Prostate gland (tissue), 2 donors: Measurements from ENCODE around the gene FSTL5. TPM values are rescaled to one million over a fixed set of nuclear protein-coding genes. Genes with fewer than 3 reads are reported as not detected.
"Not testable (repeated sequence)": the region's sequence is repeated elsewhere in the genome, so short reads cannot be mapped to it uniquely, and the experiment has no call there.

ENCODE experiments used
- DNase-seq: peaks from one replicate; pipeline ENCODE4 v3.0.0-alpha.2; 2019; ENCODE audit warnings: low spot score
- H3K27ac ChIP-seq, 2 donors: fragments of 200-600 bp; sonication (generic); 2 replicates each; pipeline ENCODE4 v1.5.1; 2017 to 2019
- H3K27me3 ChIP-seq: fragments of 200-600 bp; sonication (generic); replicated peaks from 2 replicates; pipeline ENCODE4 v1.5.1; 2019; ENCODE audit not compliant: insufficient read depth
- H3K36me3 ChIP-seq, 2 donors: fragments of 200-600 bp; sonication (generic); 1 replicate in 1 of 2; 2 replicates in 1 of 2; pipeline versions ENCODE4 v1.5.1 to v1.8.1; 2017 to 2019
- H3K4me1 ChIP-seq: fragments of 200-600 bp; sonication (generic); replicated peaks from 2 replicates; pipeline ENCODE4 v1.5.1; 2019
- H3K4me3 ChIP-seq, 2 donors: fragments of 200-600 bp; sonication (generic); 2 replicates each; pipeline ENCODE4 v1.5.1; 2017 to 2019
- H3K9me3 ChIP-seq: fragments of 200-600 bp; sonication (generic); 2 replicates; pipeline ENCODE4 v1.5.1; 2017
- CTCF ChIP-seq, 4 experiments: fragments of 200-600 bp in 2 of 4; fragments of 450-650 bp in 2 of 4; sonication (generic) in 2 of 4; IDR thresholded peaks; 1 replicate in 3 of 4; 2 replicates in 1 of 4; pipeline ENCODE4 v1.5.1; 2016 to 2019; ENCODE audit warnings: antibody characterized with exemption in 4 of 4, mild to moderate bottlenecking in 2 of 4, moderate library complexity in 2 of 4
- POLR2A ChIP-seq: fragments of 450-650 bp; IDR thresholded peaks from one replicate; pipeline ENCODE4 v1.6.1; 2016; ENCODE audit warnings: antibody characterized with exemption, mild to moderate bottlenecking
- POLR2AphosphoS5 ChIP-seq: sonication (generic); formaldehyde crosslinking; IDR thresholded peaks from one replicate; pipeline ENCODE4 v1.6.1; 2017; ENCODE audit warnings: antibody characterized with exemption
- WGBS: methylation state at CpG from one replicate; pipeline ENCODE4 v1.1.5; 2018; 5-methylcytosine and 5-hydroxymethylcytosine counted together
- intact Hi-C: fragments of 100-400 bp; cut with DNase I; formaldehyde crosslinking; loops from one replicate; pipeline ENCODE4 v1.14.2; 2022
- total RNA-seq, 2 donors: library from RNA; depleted of rRNA; stranded (reverse); fragments of >200 nt; gene quantifications; one replicate each; pipeline ENCODE4 v1.1.0, GENCODE V29; 2016

Gene FSTL5
- total RNA-seq, 2 donors from 2014 or later = 0.45 TPM; not detected in 1

- WGBS = 91% methylated on average over 11 of the region's 13 CpGs
- no peak overlapping the region for H3K4me3 ChIP-seq
- no peak for TF ChIP-seq CTCF (IDR thresholded peaks at IDR 0.05)
- no peak for TF ChIP-seq POLR2A
- TF ChIP-seq POLR2AphosphoS5 = no peak
- no peak overlapping the region for H3K27ac ChIP-seq
- intact Hi-C loops = no loop called here
- no peaks in the 10 kb centered on the region for H3K9me3 ChIP-seq
- no peaks in the 10 kb centered on the region for H3K4me1 ChIP-seq
- H3K27me3 ChIP-seq = no peaks in the 10 kb centered on the region
- no peak for DNase-seq
- H3K36me3 ChIP-seq = no peaks in the 10 kb centered on the region
Measured at GRCh38 chr4:161791796-161792556, 371.8 kb downstream of the FSTL5 start.

GRCh38 chr4:161767116-161767515 is 396.7 kb downstream of the FSTL5 start:
- Histone ChIP-seq H3K9me3 (no peaks in the 10 kb centered on the region), H3K4me3 (no peak overlapping the region), H3K27ac (no peak overlapping the region), H3K27me3 (no peaks in the 10 kb centered on the region), H3K36me3 (no peaks in the 10 kb centered on the region), H3K4me1 (no peaks in the 10 kb centered on the region)
- intact Hi-C loops = no loop called here
- no peak for TF ChIP-seq CTCF (IDR thresholded peaks at IDR 0.05)
- TF ChIP-seq POLR2A = no peak
- TF ChIP-seq POLR2AphosphoS5 = no peak
- no peak for DNase-seq
- WGBS = 48% methylated on average over 5 of the region's 5 CpGs

- Histone ChIP-seq H3K4me3 (no peak overlapping the region), H3K9me3 (no peaks in the 10 kb centered on the region), H3K27me3 (no peaks in the 10 kb centered on the region), H3K4me1 (no peaks in the 10 kb centered on the region), H3K27ac (no peak overlapping the region), H3K36me3 (no peaks in the 10 kb centered on the region)
- TF ChIP-seq CTCF (IDR thresholded peaks at IDR 0.05) (no peak), POLR2A (no peak), POLR2AphosphoS5 (no peak)
- DNase-seq = no peak
- WGBS = 20% methylated on average over 1 of the region's 1 CpG
- intact Hi-C loops = no loop called here
Measured at GRCh38 chr4:161762796-161763195, 401.0 kb downstream of the FSTL5 start.

GRCh38 chr4:161760008-161760407 is 403.8 kb downstream of the FSTL5 start:
- no peaks in the 10 kb centered on the region for H3K27me3 ChIP-seq
- intact Hi-C loops = no loop called here
- no peak overlapping the region for H3K27ac ChIP-seq
- H3K4me1 ChIP-seq = no peaks in the 10 kb centered on the region
- TF ChIP-seq CTCF (IDR thresholded peaks at IDR 0.05) (no peak), POLR2AphosphoS5 (no peak), POLR2A (no peak)
- DNase-seq = no peak
- H3K36me3 ChIP-seq = no peaks in the 10 kb centered on the region
- H3K9me3 ChIP-seq = no peaks in the 10 kb centered on the region
- WGBS = 92% methylated on average over 3 of the region's 3 CpGs
- H3K4me3 ChIP-seq = no peak overlapping the region

- intact Hi-C loops = not testable (repeated sequence)
Measured at GRCh38 chr4:161758412-161758811, 405.4 kb downstream of the FSTL5 start.

More at GRCh38 chr4:161758412-161758811, 405.4 kb downstream of the FSTL5 start:
- not testable (repeated sequence) for H3K4me1 ChIP-seq, H3K9me3 ChIP-seq, H3K36me3 ChIP-seq, H3K27ac ChIP-seq, H3K4me3 ChIP-seq, H3K27me3 ChIP-seq, DNase-seq
- 95% methylated on average over 9 of the region's 9 CpGs for WGBS
